Neural progenitor cell (in vitro differentiated cells): Measurements from ENCODE around the gene KCNC3.

ENCODE experiments used
- EZH2 ChIP-seq: fragments of 200-600 bp; sonication (generic); IDR thresholded peaks from 2 replicates; pipeline ENCODE4 v1.6.1; 2017; ENCODE audit warnings: antibody characterized with exemption, mild to moderate bottlenecking, moderate library complexity
- EZH2phosphoT487 ChIP-seq: fragments of 200-600 bp; sonication (generic); IDR thresholded peaks from 2 replicates; pipeline ENCODE4 v1.6.1; 2017; ENCODE audit warnings: antibody characterized with exemption
- TF ChIP-seq, protein P1 (sequence below): fragments of 200-600 bp; sonication (generic); IDR thresholded peaks from 2 replicates; pipeline ENCODE4 v1.5.1; 2017; ENCODE audit warnings: antibody characterized with exemption, mild to moderate bottlenecking

DNA sequence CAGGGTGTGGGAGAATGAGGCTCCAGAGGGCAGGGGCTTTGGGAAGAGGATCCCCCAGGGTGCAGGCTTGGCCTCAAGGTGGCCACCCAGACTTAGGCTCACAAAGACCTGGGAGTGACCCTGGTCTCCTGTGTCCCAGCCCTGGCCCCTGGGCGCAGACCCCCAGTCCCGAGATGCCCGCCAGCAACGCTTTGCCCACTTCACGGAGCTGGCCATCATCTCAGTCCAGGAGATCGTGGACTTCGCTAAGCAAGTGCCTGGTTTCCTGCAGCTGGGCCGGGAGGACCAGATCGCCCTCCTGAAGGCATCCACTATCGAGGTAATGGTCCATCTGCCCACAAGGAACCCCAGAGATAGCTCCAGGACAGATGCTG is 49.7 kb upstream of the KCNC3 start:
- TF ChIP-seq, protein P1, sequence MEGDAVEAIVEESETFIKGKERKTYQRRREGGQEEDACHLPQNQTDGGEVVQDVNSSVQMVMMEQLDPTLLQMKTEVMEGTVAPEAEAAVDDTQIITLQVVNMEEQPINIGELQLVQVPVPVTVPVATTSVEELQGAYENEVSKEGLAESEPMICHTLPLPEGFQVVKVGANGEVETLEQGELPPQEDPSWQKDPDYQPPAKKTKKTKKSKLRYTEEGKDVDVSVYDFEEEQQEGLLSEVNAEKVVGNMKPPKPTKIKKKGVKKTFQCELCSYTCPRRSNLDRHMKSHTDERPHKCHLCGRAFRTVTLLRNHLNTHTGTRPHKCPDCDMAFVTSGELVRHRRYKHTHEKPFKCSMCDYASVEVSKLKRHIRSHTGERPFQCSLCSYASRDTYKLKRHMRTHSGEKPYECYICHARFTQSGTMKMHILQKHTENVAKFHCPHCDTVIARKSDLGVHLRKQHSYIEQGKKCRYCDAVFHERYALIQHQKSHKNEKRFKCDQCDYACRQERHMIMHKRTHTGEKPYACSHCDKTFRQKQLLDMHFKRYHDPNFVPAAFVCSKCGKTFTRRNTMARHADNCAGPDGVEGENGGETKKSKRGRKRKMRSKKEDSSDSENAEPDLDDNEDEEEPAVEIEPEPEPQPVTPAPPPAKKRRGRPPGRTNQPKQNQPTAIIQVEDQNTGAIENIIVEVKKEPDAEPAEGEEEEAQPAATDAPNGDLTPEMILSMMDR, result no peak
- no peak for TF ChIP-seq EZH2
- TF ChIP-seq EZH2phosphoT487, result no peak
